Adrenal gland (tissue), 12 donors: ENCODE measurements around the gene CDK6. TPM values are rescaled to one million over a fixed set of nuclear protein-coding genes. Genes with fewer than 3 reads are reported as not detected.

ENCODE experiments used
- DNase-seq, 7 donors: peaks; one replicate each; pipeline ENCODE4 v3.0.0-alpha.2; 2019 to 2020
- H3K27ac ChIP-seq, 5 donors: fragments of 200-600 bp; sonication (generic) in 4 of 5; 1 replicate in 3 of 5; 2 replicates in 2 of 5; pipeline versions ENCODE4 v1.5.1 to v1.8.0; 2016 to 2020; ENCODE audit warnings: mild to moderate bottlenecking in 1 of 5
- H3K27me3 ChIP-seq: fragments of 200-600 bp; 2 replicates; pipeline ENCODE4 v1.8.0; 2021
- H3K36me3 ChIP-seq, 2 donors: fragments of 200-600 bp; replicated peaks in 1 of 2; 1 replicate in 1 of 2; 2 replicates in 1 of 2; pipeline versions ENCODE4 v1.5.1 to v1.8.0; 2018 to 2022
- H3K4me1 ChIP-seq, 2 donors: fragments of 200-600 bp; replicated peaks in 1 of 2; 1 replicate in 1 of 2; 2 replicates in 1 of 2; pipeline versions ENCODE4 v1.5.1 to v1.8.0; 2018 to 2021
- H3K4me3 ChIP-seq, 4 donors: fragments of 200-600 bp; sonication (generic) in 3 of 4; one replicate each; pipeline ENCODE4 v1.5.1; 2016 to 2018
- H3K9me3 ChIP-seq, 3 donors: fragments of 200-600 bp; sonication (generic) in 1 of 3; replicated peaks in 1 of 3; 1 replicate in 2 of 3; 2 replicates in 1 of 3; pipeline versions ENCODE4 v1.5.1 to v1.8.0; 2016 to 2021
- CTCF ChIP-seq, 6 experiments: fragments of 450-650 bp in 4 of 6; fragments of 200-600 bp in 2 of 6; sonication (generic) in 1 of 6; IDR thresholded peaks; 1 replicate in 5 of 6; 2 replicates in 1 of 6; pipeline versions ENCODE4 v1.5.1 to v1.8.0; 2016 to 2021; ENCODE audit warnings: antibody characterized with exemption in 6 of 6, mild to moderate bottlenecking in 2 of 6, moderate library complexity in 1 of 6
- POLR2A ChIP-seq, 2 donors: fragments of 450-650 bp; IDR thresholded peaks; one replicate each; pipeline ENCODE4 v1.6.1; 2017; ENCODE audit warnings: antibody characterized with exemption in 2 of 2, mild to moderate bottlenecking in 2 of 2, moderate library complexity in 1 of 2
- WGBS, 4 donors: extraction: QIAGEN DNeasy Blood & Tissue Kit in 2 of 4; methylation state at CpG; one replicate each; pipeline versions ENCODE4 v1.1.5 to v1.1.7; 2013 to 2017; 5-methylcytosine and 5-hydroxymethylcytosine counted together
- intact Hi-C, 2 donors: fragments of 100-400 bp; cut with DNase I; formaldehyde crosslinking; loops; one replicate each; pipeline versions ENCODE4 v1.14.1 to v1.15.0; 2022 to 2023
- polyA plus RNA-seq, 3 donors: library from polyadenylated mRNA; stranded (reverse); fragments of 200-250 nt in 2 of 3; fragments of 350-450 nt in 1 of 3; fragmentation: Illumina TruSeq in 1 of 3; extraction: RNeasy Lipid Tissue Mini Kit (QIAGEN cat#74804) in 1 of 3; gene quantifications; one replicate each; pipeline ENCODE4 v1.2.3, GENCODE V29; 2013 to 2014
- total RNA-seq, 9 donors: library from RNA; depleted of rRNA in 4 of 9; stranded (reverse); fragments of >200 nt in 4 of 9; fragments of 120-200 nt in 1 of 9; fragmentation: NEBNext Ultra II Directional in 1 of 9; extraction: Animal tissue kit (Norgen Biotek cat#: 25700) in 1 of 9; gene quantifications; one replicate each; pipeline versions ENCODE4 v1.1.0 to v1.2.4, GENCODE V29; 2013 to 2023
- donor health status: healthy with polysubstance abuse.
- donor health status: Bipolar disorder and iron deficiency.
- donor health status: DM: yes; HTN: yes; CAD: no.
- donor health status: DM: no; HTN: no; CAD: no.
- donor health status: DM: no; HTN: no; CAD: no.
- donor health status: DM: yes; HTN: yes; CAD: no.

Gene CDK6
- total and polyA plus RNA-seq, 12 donors: 2.5 to 151 (median 33.4) TPM

GRCh38 chr7:92678291-92678920 is 158.0 kb downstream of the CDK6 start:
- H3K4me3 ChIP-seq: no peak overlapping the region
- no peaks in the 10 kb centered on the region for H3K36me3 ChIP-seq
- intact Hi-C loops: no loop called here
- TF ChIP-seq POLR2A (IDR thresholded peaks at IDR 0.05) (no peak), CTCF (IDR thresholded peaks at IDR 0.05) (no peak)
- no peaks in the 10 kb centered on the region for H3K9me3 ChIP-seq
- 46 to 55% (median 51%) methylated on average over 3 of the region's 3 CpGs for WGBS, 4 donors
- peaks cover 17 to 18% of the 10 kb centered on the region in 2 donors for H3K4me1 ChIP-seq
- no peaks in the 10 kb centered on the region for H3K27me3 ChIP-seq
- DNase-seq: peak in 4 of 7 donors; percentile 20 to 43 (median 24)
- peak overlapping the region in 1 of 5 donors; percentile 10 for H3K27ac ChIP-seq

DNA sequence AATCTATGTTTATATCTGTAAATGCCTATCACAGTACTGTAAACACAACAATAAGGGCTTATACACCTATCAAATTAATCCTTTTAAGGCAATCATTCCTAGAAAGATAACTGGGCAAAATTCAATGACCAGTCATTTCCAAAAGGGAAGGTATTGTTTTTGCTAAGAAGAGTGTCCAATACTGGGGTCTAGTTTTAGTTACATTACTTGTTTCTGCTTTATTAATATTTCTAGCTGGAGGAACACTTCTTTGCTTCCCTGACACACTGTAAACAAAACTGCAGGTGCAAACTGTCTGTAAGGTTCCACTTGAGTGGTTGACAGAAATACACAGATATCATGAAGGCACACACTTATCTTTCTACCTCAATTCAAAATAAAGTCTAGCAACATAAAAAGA is 162.0 kb downstream of the CDK6 start:
- intact Hi-C loops: no loop called here
- peaks cover 0 to 3% of the 10 kb centered on the region in 2 donors for H3K36me3 ChIP-seq
- no peak overlapping the region for H3K4me3 ChIP-seq
- no peaks in the 10 kb centered on the region for H3K9me3 ChIP-seq
- H3K4me1 ChIP-seq: peaks cover 11 to 13% of the 10 kb centered on the region in 2 donors
- H3K27me3 ChIP-seq: no peaks in the 10 kb centered on the region
- no peak for DNase-seq
- TF ChIP-seq POLR2A (IDR thresholded peaks at IDR 0.05) (no peak), CTCF (IDR thresholded peaks at IDR 0.05) (no peak)
- no peak overlapping the region for H3K27ac ChIP-seq

GRCh38 chr7:92671505-92672169 is 164.7 kb downstream of the CDK6 start:
- Histone ChIP-seq H3K36me3 (peaks cover 0 to 3% of the 10 kb centered on the region in 2 donors), H3K27ac (no peak overlapping the region), H3K9me3 (no peaks in the 10 kb centered on the region), H3K4me3 (no peak overlapping the region), H3K4me1 (peaks cover 0 to 4% of the 10 kb centered on the region in 2 donors), H3K27me3 (no peaks in the 10 kb centered on the region)
- intact Hi-C loops: no loop called here
- TF ChIP-seq CTCF (IDR thresholded peaks at IDR 0.05): no peak
- no peak for TF ChIP-seq POLR2A (IDR thresholded peaks at IDR 0.05)
- WGBS, 4 donors: 92 to 94% (median 93%) methylated on average over 6 of the region's 6 CpGs
- DNase-seq: no peak

- 87 to 96% (median 91%) methylated on average over 2 of the region's 2 CpGs for WGBS, 4 donors
- H3K27me3 ChIP-seq: no peaks in the 10 kb centered on the region
- TF ChIP-seq CTCF (IDR thresholded peaks at IDR 0.05): no peak
- TF ChIP-seq POLR2A (IDR thresholded peaks at IDR 0.05): no peak
Measured at GRCh38 chr7:92670204-92670851, 166.0 kb downstream of the CDK6 start.

More at GRCh38 chr7:92670204-92670851, 166.0 kb downstream of the CDK6 start:
- Histone ChIP-seq H3K36me3 (peaks cover 0 to 3% of the 10 kb centered on the region in 2 donors), H3K9me3 (no peaks in the 10 kb centered on the region), H3K4me1 (peaks cover 0 to 3% of the 10 kb centered on the region in 2 donors), H3K4me3 (no peak overlapping the region), H3K27ac (no peak overlapping the region)
- no peak for DNase-seq
- intact Hi-C loops: no loop called here
